ENCODE measurements around the gene LRP1B. TPM values are rescaled to one million over a fixed set of nuclear protein-coding genes. Genes with fewer than 3 reads are reported as not detected.

LRP1B gene
- total and polyA plus RNA-seq, 2 of the 8 experiments (the other 6 are each of a cell fraction or from before 2014, with no cell fraction given): 0.03 TPM; not detected in 1

DNA sequence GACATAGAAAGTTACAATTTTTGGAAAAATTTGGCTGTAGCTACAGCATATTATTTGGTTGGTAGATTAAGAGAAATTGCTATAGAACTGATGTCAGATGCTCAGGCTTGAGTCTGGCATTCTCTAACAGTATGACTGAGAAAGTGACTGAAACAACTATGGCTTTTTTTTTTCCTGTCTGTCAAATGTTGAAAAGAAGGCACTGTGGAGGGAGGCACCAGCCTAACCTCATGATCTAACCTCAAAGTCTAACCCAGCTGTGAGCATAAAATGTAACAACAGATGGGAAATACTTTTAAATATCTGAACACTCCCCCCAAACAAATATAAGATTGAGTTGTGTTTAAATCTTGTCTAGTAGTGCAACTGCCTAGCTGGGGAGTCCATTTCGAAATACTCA, 629.1 kb downstream of the LRP1B start:
- Histone ChIP-seq H3K4me2 (ENCODE audit: insufficient read depth in 1 of 2, low read depth in 2 of 2, low read length in 2 of 2) (no peak overlapping the region), H3K4me3 (ENCODE audit: extremely low read depth in 1 of 4, insufficient read depth in 2 of 4, low read depth in 3 of 4, low read length in 4 of 4) (no peak overlapping the region), H3K79me2 (ENCODE audit: control insufficient read depth in 1 of 2, insufficient read depth in 2 of 2, low read length in 2 of 2) (no peaks in the 10 kb centered on the region), H4K8ac (ENCODE audit: extremely low read depth, insufficient read depth, low read length) (no peak overlapping the region), H3K27ac (ENCODE audit: low read depth, low read length) (no peak overlapping the region), H4K20me1 (replicated peaks in 1 of 2; ENCODE audit: control insufficient read depth in 1 of 2, insufficient read depth in 2 of 2, low read length in 2 of 2) (no peaks in the 10 kb centered on the region), H3K36me3 (ENCODE audit: control insufficient read depth in 2 of 4, insufficient read depth in 4 of 4, low read length in 3 of 4) (no peaks in the 10 kb centered on the region), H4K91ac (replicated peaks; ENCODE audit: insufficient read length, low read length) (no peak overlapping the region), H4K5ac (ENCODE audit: insufficient read length, low read depth, low read length) (no peak overlapping the region), H3K4me1 (replicated peaks in 1 of 4; ENCODE audit: control insufficient read depth in 3 of 4, insufficient read depth in 4 of 4, low read length in 3 of 4) (no peaks in the 10 kb centered on the region), H3K9ac (replicated peaks in 1 of 4; ENCODE audit: extremely low read depth in 1 of 4, low read depth in 3 of 4, low read length in 3 of 4) (no peak overlapping the region), H2BK5ac (ENCODE audit: low read depth, low read length) (no peak overlapping the region), H3K79me1 (ENCODE audit: low read depth, low read length) (no peaks in the 10 kb centered on the region), H2AFZ (ENCODE audit: low read length) (no peak overlapping the region), H3K23ac (ENCODE audit: insufficient read length) (no peak overlapping the region), H3K4ac (replicated peaks; ENCODE audit: insufficient read length, low read depth, low read length) (no peak overlapping the region), H3K56ac (replicated peaks; ENCODE audit: insufficient read length, low read depth, low read length) (no peak overlapping the region), H2BK15ac (ENCODE audit: low read length) (no peak overlapping the region), H2AK5ac (ENCODE audit: low read depth, low read length) (no peak overlapping the region), H3K27me3 (replicated peaks in 1 of 4; ENCODE audit: control insufficient read depth in 3 of 4, extremely low read depth in 1 of 4, insufficient read depth in 3 of 4, low read length in 3 of 4) (no peaks in the 10 kb centered on the region), H2BK20ac (ENCODE audit: low read length) (no peak overlapping the region), H3K14ac (ENCODE audit: insufficient read length) (no peak overlapping the region), H3K9me3 (ENCODE audit: insufficient read depth in 2 of 2, low read depth in 1 of 2, low read length in 1 of 2) (no peaks in the 10 kb centered on the region), H2BK12ac (ENCODE audit: low read depth, low read length) (no peak overlapping the region), H3K23me2 (ENCODE audit: low read depth, low read length) (no peaks in the 10 kb centered on the region), H3K18ac (ENCODE audit: extremely low read depth, low read length) (no peak overlapping the region), H2BK120ac (replicated peaks; ENCODE audit: low read depth, low read length) (no peak overlapping the region)
- 100% methylated on average over 1 of the region's 1 CpG; no CpG with 5 or more reads in 1 of the 2 experiments for WGBS, 2 experiments (ENCODE audit: extremely low coverage in 1 of 2, insufficient coverage in 1 of 2, insufficient read length in 1 of 2, insufficient replicate concordance in 2 of 2, low coverage in 1 of 2, low lambda C conversion rate in 2 of 2, missing lambda C conversion rate in 1 of 2)
- DNase-seq (ENCODE audit: low read depth in 1 of 2, low spot score in 2 of 2) (no peak), FAIRE-seq (no peak)
- ChIA-PET POLR2A (ENCODE audit: partially characterized antibody) (no interaction called here), CTCF (ENCODE audit: partially characterized antibody) (interaction anchor here (1.2 kb wide), 1 partner anchor 22 kb away, joined by 3 read pairs; no protein-coding TSS in a partner anchor)
- TF ChIP-seq FOSL1 (IDR thresholded peaks at IDR 0.05; ENCODE audit: insufficient read depth, low read depth, low read length): no peak

All from H1 (cell line).